22Rv1 (cell line): ENCODE results near the gene NPHS1.

Source experiments
- H3K27ac ChIP-seq: fragments of 450-650 bp; 2 replicates; pipeline ENCODE4 v1.5.1; 2017
- CTCF ChIP-seq: fragments of 450-650 bp; IDR thresholded peaks from 2 replicates; pipeline ENCODE4 v1.5.1; 2017; ENCODE audit warnings: mild to moderate bottlenecking
- ZFX ChIP-seq: fragments of 450-650 bp; IDR thresholded peaks from 2 replicates; pipeline ENCODE4 v1.6.1; 2017; ENCODE audit warnings: antibody characterized with exemption, borderline replicate concordance

NPHS1 gene

DNA sequence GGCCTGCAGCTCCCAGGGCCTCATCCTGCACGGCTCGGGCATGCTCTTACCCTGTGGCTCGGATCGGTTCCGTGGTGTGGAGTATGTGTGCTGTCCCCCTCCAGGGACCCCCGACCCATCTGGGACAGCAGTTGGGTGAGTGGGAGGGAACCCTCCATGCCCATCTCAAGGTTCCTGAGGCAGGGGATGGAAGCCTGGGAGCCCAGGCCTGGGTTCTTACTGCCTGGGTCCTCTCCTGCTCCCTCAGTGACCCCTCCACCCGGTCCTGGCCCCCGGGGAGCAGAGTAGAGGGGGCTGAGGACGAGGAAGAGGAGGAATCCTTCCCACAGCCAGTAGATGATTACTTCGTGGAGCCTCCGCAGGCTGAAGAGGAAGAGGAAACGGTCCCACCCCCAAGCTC lies 19.3 kb upstream of the NPHS1 start:
- TF ChIP-seq CTCF: no peak
- TF ChIP-seq ZFX: no peak
- no peak overlapping the region for H3K27ac ChIP-seq

DNA sequence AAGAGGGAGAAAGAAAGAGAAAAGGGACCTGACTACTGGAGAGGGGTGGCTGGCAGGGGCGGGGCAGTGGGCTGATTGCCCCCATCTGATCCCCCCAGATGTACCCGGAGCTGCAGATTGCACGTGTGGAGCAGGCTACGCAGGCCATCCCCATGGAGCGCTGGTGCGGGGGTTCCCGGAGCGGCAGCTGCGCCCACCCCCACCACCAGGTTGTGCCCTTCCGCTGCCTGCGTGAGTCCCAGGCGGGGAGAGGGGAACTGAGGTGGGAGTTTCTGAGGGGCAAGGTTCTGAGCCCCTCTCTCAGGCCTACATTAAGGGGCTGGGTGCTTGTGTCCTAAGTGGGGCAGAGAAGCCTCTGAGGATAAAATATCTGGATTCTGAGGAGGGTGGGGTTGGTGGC lies 18.5 kb upstream of the NPHS1 start:
- TF ChIP-seq ZFX: no peak
- no peak for TF ChIP-seq CTCF
- H3K27ac ChIP-seq: no peak overlapping the region

DNA sequence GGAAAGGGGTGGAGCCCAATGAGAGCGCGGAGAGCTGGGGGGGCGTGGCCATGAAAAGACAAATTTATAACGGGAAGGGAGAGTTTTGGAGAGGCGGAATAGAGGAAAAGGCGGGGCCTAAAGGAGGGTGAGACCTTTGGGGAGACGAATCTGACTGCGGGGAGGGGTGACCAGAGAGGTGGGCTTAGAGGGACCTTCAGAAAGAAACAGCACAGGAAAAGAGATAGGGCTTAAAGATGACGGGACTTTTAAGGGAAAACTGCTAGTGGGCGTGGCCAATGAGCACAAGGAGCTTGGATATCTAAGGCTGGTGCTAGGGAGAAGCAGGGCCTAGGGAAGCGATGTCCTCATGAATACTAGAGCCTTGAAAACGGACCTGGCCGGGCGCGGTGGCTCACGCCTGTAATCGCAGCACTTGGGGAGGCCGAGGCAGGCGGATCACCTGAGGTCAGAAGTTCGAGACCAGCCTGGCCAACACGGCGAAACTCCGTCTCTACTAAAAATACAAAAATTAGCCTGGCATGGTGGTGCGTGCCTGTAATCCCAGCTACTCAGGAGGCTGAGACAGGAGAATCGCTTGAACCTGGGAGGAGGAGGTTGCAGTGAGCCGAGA lies 17.9 kb upstream of the NPHS1 start:
- H3K27ac ChIP-seq: peak overlapping the region; percentile 61

- peak overlapping the region; percentile 61 for H3K27ac ChIP-seq
- TF ChIP-seq CTCF: no peak
- no peak for TF ChIP-seq ZFX
Observed at GRCh38 chr19:35869327-35870123, 17.2 kb upstream of the NPHS1 start.

DNA sequence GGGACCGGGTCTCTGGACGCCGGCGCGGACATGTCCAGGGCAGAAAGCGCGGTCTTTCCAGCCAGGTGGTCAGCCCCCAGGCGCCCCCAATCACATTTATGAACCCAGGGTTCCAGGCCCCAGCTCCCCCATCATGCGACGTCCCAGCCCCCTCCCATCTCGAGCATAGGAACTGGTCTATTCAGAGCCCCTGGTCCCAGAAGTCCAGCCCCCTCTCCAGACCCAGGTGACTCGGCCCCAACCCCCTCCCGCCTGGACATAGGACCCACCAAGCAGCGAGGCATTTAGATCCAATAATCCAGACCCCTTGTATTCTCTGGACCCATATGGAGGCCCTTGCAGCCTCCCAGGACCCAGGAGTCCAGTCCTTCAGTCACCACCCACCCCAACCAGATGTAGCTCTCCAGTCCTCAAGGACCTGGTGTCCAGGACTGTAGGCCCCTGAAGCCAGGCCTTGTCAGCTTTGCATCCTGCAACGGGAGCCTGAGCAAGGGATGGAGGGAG lies 16.6 kb upstream of the NPHS1 start:
- H3K27ac ChIP-seq: peak overlapping the region; percentile 61
- TF ChIP-seq ZFX: no peak
- TF ChIP-seq CTCF: no peak

- H3K27ac ChIP-seq: peak within 1 kb of the TSS; percentile 61
- no peak for TF ChIP-seq ZFX
- TF ChIP-seq CTCF: no peak
Observed at GRCh38 chr19:35868172-35868822, 16.0 kb upstream of the NPHS1 start, which contains the start of gene APLP1. TSS of gene APLP1 (plus strand) at chr19:35868574. CDS start at chr19:35868637, 63 bp downstream.

DNA sequence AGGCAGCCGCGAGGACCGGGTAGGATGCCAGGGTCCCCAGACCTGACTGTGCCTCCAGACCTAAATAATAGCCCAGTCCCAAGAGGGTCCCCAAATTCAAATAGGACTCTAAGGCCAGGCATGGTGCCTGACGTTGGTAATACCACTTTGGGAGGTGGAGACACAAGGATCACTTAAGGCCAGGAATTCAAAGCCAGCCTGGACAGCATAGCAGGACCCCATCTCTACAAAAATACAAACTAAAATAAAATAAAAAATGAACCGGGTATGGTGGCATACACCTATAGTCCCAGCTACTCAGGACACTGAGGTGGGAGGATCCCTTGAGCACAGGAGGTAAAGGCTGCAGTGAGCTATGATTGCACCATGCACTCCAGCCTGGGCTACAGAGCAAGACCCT lies 10.7 kb upstream of the NPHS1 start:
- no peak overlapping the region for H3K27ac ChIP-seq
- TF ChIP-seq ZFX (no peak), CTCF (no peak)
